Stimulated activated CD4-positive, alpha-beta T cell treated with anti-CD3 and anti-CD28 coated beads, Interleukin-15, amount 100 ng/mL, for 48 hours (primary cell): ENCODE measurements around the gene FOXK2.
"Not testable (repeated sequence)": the region's sequence is repeated elsewhere in the genome, so short reads cannot be mapped to it uniquely, and the experiment has no call there.

Experiments used
- DNase-seq, 2 donors: peaks; one replicate each; pipeline ENCODE4 v3.0.0-alpha.2; 2020; ENCODE audit warnings: low read depth in 2 of 2

The FOXK2 gene

DNA sequence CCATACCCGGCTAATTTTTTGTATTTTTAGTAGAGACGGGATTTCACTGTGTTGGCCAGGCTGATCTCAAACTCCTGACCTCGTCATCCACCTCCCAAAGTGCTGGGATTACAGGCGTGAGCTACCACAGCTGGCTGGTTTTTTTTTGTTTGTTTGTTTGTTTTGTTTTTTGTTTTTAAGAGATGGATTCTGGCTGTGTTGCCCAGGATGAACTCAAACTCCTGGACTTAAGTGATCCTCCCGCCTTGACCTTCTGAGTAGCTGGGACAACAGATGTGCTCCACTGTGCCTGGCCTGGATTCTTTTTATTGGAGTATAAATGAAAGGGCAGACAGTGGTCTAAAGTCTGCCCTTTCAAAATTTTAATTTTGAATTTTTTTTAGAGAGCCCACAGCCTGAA, 44.7 kb downstream of the FOXK2 start:
- no peak for DNase-seq

DNA sequence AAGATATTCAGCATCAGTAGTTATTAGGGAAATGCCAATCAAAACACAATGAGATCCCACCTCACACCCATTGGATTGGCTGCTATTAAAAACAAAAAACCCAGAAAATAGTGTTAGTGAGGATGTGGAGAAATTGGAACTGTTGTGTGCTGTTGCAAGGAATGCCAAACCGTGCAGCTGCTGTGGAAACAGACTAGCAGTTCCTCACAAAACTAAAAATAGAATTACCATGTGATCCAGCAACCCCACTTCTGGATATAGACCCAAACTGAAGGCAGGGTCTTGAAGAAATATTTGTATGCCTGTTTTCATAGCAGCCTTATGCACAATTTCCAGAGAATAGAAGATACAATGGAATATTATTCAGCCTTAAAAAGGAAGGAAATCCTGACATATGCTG, 46.0 kb downstream of the FOXK2 start:
- DNase-seq, result no peak

DNA sequence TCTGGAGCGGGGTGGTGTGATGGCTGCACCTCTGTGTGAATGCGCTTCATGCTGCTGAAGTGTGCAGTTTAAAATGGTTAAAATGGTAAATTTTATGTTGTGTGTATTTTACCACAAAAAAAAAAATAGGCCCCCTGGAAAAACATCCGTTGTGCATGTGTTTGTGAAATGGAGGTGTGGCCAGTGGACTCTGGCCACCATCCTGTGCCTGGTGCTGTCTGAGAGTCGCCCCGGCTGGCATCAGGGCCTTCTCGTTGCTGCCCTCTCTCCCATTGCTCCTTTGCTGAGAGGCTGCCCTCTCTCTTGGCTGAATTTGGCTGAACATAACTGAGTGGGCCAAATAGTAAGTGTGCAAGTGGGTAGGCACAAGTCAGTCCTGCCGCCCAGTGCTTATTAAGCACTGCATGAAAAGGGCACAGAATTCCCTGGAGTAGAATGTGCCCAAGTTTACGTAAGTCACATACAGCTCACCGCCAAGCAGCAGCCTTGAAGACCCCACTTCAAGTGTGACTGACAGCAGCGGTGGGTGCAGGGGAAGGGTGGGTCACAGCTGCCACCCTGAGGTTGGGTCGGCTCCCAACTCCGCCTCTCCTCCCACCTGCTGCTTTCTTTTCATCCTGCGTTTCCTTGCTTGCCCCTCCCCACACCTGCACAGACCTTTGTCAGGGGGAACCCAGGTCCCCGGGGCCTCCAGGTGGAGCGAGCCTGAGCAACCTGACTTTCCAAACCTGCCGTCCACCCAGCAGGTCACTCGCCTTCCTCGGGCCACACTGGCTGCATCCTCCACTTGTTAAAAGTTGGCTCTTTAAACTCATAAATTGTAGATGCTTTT, 46.8 kb downstream of the FOXK2 start:
- no peak for DNase-seq

DNA sequence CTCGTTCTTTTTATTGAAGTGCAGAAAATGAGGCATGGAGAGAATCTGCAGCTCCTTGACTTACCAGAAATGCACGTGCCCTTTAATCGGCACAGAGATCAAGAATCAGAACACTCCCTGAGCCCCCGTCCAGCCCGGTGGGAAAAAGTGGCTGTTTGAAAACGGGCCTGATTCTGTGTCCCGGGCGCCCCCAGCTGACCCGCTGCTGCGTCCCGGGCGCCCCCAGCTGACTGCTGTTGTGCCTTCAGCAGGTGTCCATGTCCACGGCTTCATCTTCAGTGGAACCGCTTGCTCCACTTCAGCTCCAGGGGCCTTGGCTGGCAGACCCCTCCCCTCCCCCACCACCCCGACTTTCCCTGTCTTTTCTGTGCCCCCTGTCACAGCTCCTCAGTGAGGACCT, 47.8 kb downstream of the FOXK2 start:
- no peak for DNase-seq

DNA sequence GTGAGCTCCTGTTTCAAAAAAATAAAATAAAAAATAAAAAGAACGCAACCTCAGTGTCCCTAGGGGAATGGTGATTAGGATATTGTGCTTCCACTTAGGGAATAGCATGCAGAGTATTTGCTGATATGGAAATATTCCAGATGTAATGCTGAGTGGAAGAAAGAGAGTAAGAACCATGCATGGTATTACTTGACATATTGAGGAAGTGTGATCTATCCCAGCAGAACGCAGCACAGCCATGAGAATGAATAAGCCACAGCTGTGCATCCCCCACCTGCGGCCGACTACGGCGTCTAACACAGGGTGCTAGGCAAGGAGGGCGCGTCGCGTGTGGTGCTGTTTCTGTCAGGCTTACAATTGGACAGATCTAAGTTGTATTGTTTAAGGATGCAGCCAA, 49.5 kb downstream of the FOXK2 start:
- DNase-seq, result no peak

DNA sequence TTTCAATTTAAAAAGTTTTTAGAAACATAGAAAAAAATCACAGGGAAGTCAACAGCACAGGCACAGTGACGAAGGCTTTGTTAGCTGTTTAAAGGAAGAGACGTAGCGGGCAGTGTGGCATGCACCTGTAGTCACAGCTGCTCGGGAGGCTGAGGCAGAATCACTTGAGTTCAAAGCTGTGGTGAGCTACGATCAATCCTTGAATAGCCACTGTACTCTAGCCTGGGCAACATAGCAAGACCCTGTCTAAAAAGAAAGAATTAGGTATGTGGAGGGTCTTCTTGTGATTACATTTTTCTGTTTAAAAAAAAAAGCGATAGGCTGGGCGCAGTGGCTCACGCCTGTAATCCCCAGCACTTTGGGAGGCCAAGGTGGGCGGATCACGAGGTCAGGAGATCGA, 50.1 kb downstream of the FOXK2 start:
- no peak for DNase-seq

DNA sequence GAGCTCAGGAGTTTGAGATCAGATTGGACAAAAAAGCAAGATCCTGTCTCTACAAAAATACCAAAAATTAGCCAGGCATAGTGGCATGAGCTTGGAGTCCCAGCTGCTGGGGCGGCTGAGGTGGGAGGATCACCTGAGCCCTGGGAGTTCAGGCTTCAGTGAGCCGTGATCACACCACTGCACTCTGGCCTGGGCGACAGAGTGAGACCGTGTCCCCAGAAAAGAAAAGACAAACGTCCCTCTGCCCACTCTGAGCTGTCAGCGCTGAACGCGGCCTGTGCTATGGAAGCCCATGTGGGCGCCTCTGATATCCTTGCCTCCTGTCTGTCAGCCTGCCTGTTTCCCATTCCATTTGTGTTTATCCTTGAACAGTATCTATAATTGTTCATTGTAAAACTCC, 50.7 kb downstream of the FOXK2 start:
- DNase-seq, result no peak

DNA sequence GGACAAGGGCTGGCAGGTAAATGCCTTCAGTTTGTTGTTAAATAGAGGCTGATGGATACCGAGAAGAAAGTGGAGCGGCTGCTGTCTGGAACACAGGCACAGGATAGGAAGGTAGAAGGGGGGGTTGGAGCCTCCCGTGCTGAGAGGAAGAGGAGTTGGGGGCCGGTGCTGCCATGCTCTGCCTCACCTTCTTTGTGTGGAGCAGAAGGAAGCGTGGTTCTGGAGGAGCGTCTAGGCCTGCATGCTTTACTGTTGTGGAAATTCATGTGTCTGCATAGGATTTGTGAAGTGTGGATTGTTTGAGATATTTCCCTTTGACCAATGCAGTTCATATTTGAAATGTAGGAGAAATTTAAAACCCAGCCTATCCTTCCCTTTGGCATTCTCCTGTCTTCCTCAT, 52.3 kb downstream of the FOXK2 start:
- DNase-seq, result no peak

DNA sequence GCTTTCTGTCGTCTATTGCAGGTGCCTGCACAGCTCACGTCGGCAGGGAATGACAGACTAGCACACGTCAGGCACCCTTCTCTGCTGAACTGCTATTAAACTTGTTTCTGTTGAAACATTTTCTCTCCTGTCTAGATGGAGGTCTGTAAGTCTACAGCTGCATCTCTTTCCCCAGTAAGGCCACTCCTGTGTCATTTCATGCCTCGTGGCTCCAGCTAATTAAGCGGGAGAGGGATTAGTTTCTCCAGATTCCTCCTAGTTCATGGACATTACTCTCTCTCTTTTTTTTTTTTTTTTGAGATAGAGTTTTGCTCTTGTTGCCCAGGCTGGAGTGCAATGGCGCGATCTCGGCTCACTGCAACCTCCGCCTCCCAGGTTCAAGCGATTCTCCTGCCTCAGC, 54.5 kb downstream of the FOXK2 start:
- no peak for DNase-seq

DNA sequence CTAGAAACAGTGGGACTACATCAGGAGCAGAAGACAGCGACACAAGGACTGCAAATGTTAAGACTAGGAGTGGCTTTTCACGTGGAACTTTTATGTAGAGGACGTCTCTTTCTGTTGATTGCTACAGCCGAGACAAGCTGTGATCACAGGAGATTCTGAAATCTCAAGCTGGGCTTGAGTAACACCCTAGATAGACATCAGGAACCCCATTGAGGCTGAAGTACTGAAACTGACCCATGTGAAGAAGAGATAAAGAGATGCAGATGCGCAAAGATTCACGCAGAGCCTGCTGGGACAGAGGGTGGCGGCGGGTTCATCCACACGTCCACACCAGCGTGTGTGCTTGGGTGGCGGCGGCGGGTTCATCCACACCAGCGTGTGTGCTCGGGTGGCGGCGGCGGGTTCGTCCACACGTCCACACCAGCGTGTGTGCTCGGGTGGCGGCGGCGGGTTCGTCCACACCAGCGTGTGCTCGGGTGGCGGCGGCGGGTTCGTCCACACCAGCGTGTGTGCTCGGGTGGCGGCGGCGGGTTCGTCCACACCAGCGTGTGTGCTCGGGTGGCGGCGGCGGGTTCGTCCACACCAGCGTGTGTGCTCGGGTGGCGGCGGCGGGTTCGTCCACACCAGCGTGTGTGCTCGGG, 56.2 kb downstream of the FOXK2 start:
- not testable (repeated sequence) for DNase-seq

DNA sequence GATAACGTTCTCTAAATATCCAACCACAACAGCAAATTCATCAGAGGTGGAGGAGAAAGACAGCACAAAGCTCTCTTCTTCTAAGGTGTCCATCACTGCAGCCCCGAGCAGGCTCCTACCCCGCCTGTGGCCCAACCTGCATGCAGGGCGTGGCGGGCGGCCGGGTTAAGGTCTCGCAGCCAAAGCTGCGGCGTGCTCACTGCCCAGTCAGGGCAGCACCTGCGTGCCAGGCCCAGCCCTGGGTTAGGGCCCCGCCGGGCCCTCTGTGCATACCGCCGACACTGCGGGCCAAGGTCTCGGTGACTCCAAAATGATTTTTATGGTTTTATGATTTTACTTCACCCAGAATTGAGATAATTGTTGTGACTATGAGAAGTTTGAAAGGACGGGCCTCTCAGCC, 57.8 kb downstream of the FOXK2 start:
- DNase-seq, result no peak

DNA sequence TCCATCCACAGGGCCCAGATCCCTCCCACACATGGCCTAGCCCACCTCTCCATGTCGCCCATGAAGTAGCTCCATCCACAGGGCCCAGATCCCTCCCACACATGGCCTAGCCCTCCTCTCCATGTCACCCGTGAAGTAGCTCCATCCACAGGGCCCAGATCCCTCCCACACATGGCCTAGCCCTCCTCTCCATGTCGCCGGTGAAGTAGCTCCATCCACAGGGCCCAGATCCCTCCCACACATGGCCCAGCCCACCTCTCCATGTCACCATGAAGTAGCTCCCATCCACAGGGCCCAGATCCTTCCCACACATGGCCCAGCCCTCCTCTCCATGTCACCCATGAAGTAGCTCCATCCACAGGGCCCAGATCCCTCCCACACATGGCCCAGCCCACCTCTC, 60.4 kb downstream of the FOXK2 start:
- not testable (repeated sequence) for DNase-seq

DNA sequence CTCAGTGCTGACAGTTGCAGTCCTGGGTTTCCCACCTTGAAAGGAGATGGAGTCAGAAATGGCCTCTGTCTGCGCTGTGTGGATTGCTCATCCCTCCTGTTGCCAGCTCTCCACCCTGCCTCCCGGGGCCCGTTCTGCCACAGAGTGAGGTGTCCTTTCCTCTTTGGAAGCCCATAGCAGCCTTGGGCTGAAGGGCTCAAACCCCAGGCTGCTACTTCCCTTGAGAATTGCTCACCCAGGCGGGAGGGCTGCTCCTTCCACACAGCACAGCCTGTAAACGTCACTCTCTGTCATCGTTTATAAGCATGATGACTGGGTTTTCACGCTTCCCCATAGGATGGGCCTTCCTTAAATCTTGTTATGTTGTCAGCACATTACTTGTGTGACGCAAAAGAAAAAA, 62.7 kb downstream of the FOXK2 start:
- no peak for DNase-seq

DNA sequence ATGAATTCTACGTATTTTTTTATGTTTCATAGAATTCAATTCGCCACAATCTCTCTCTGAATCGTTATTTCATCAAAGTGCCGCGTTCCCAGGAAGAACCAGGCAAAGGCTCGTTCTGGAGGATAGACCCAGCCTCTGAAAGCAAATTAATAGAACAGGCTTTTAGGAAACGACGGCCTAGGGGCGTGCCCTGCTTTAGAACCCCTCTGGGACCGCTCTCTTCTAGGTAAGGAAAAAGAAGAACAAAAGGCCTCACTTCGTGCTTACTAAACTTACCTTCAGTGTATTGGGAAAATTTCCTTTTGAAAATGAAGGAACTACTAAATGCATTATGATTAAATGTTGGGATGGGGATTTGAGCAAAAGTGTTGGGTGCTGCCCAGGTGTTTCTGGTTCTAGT, 63.2 kb downstream of the FOXK2 start:
- no peak for DNase-seq

DNA sequence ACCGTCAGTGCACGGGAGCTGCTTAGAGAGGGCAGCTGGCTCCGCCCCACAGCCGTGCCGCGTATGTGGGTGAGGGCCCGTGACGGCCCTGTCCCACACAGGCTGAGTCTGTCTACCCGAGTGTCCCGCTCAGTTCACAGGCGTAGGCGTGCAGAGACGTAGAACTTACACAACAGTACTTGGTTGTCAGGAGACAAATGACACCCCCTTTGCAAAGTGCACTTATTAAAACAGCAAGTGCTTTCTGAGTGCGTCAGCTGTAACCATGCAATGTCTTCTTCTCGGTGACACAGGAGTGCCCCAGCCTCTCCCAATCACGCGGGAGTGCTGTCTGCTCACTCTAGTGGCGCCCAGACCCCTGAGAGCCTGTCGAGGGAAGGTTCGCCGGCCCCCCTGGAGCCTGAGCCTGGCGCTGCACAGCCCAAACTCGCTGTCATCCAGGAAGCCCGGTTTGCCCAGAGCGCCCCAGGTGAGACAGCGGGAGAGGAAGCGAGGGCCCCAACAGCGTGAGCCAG, 64.2 kb downstream of the FOXK2 start:
- DNase-seq, result peak in 1 of 2 donors; percentile 56

DNA sequence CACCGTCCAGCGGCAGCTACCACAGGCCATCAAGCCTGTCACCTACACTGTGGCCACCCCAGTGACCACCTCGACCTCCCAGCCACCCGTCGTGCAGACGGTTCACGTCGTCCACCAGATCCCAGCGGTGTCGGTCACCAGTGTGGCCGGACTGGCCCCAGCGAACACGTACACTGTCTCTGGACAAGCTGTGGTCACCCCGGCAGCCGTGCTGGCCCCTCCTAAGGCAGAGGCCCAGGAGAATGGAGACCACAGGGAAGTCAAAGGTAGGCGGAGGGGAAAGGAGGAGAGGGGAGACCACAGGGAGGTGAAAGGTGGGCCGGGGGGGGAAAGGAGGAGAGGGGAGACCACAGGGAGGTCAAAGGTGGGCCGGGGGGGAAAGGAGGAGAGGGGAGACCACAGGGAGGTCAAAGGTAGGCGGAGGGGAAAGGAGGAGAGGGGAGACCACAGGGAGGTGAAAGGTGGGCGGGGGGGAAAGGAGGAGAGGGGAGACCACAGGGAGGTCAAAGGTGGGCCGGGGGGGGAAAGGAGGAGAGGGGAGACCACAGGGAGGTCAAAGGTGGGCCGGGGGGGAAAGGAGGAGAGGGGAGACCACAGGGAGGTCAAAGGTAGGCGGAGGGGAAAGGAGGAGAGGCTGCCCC, 66.5 kb downstream of the FOXK2 start:
- DNase-seq, result not testable (repeated sequence)

DNA sequence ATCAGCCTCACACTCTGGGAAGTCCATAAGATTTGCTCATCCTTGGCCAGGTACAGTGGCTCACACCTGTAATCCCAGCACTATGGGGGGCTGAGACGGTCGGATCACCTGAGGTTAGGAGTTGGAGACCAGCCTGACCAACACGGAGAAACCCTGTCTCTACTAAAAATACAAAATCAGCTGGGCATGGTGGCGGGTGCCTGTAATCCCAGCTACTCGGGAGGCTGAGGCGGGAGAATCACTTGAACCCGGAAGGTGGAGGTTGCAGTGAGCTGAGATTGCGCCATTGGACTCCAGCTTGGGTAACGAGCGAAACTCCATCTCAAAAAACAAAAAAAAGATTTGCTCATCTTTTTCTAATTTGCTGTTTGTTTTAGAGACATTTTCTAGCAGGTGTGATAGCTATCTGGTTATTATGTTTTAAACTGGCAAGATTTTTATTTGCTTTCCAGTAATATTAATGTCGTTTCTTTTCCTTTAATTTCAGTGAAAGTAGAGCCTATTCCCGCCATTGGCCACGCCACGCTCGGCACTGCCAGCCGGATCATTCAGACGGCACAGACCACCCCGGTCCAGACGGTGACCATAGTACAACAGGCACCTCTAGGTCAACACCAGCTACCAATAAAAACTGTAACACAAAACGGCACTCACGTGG, 67.2 kb downstream of the FOXK2 start:
- DNase-seq, result no peak

DNA sequence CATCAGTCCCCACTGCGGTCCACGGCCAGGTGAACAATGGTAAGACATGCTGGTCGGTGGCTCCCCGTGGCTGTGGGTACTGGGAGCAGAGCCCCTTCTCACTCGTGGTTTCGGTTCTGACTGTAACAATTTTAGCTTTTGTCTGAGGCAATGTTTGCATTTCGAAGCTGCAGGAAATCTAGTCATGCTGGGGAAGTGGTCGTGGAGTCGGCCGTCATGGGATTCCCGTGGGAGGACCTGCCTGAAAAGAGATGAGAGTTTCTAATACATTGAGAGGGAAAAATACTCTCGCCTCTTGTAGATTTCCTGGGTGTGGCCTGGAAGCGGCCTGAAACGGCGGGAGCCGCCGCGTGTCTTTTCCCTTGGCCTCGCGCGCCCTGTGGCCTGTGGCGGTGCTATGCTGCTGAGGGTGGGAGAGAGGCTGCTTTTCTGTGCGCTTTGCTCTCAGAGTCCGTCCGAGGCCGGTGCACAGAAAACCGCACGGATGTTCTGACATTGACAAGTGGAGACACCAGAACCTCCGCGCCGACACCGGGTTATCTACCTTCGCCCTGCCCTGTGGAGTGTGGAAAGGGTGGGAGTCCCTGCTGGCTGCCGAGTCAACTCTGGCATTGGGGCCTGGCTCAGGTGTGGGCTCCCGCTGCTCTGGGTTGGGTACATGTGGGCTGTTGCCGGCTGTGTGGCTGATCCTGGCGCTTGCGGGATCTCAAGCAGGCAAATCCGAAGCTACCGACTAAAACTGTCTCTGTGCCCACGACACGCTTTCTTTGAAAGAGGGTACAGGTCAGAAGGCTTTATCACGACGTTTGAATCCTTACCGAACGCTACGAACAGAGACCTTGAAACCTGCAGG, 67.9 kb downstream of the FOXK2 start:
- DNase-seq, result no peak

DNA sequence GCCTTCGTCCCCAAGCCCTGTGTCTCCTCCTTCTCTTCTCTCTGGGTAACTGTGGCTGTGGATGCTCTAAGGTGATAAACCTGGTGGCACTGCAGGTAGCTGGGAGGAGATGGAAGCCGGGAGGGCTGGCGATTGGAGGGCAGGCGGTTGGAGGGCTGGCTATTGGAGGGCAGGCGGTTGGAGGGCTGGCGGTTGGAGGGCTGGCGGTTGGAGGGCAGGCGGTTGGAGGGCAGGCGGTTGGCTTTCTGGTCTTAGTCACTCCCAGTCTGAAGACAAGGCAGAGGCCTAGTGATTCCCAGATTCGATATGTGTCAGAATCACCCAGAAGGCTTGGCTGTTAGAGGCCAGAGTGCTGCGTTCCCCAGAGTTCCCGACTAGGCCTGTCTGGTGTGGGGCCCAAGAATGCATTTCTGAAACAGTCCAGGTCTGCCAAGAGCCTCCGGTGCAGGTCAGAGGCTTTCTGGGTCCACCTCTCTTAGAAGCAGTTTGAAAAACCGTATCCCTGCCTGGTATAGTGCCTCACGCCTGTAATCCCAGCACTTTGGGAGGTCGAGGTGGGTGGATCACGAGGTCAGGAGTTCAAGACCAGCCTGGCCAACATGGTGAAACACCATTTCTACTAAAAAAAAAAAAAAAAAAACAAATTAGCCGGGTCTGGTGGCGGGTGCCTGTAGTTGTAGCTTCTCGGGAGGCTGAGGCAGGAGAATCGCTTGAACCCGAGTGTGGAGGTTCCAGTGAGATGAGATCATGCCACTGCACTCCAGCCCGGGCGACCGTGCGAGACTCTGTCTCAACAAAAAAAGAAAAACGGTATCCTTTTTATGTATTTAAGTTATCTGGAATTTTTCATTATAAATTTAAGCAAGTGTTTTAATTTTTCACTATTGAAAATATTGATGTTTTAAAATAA, 69.0 kb downstream of the FOXK2 start:
- no peak for DNase-seq

DNA sequence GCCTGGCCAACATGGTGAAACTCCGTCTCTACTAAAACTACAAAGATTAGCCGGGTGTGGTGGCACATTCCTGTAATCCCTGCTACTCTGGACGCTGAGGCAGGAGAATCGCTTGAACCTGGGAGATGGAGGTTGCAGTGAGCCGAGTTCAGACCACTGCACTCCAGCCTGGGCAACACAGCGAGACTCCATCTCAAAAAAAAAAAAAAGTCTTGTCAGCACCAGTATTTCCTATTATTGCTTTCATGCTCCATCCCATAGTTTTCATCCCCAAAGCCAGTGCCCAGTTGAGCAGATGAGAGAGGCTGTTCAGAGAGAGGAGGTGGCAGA, 70.3 kb downstream of the FOXK2 start:
- DNase-seq, result no peak
